Islet of Langerhans (tissue), 1 donor: ENCODE results near the gene NFIA.

Experiments used
- FAIRE-seq: peaks from one replicate; lab custom pipeline; 2011; peaks lifted over from hg19 to GRCh38; lab: Jason Lieb, UNC

NFIA gene

DNA sequence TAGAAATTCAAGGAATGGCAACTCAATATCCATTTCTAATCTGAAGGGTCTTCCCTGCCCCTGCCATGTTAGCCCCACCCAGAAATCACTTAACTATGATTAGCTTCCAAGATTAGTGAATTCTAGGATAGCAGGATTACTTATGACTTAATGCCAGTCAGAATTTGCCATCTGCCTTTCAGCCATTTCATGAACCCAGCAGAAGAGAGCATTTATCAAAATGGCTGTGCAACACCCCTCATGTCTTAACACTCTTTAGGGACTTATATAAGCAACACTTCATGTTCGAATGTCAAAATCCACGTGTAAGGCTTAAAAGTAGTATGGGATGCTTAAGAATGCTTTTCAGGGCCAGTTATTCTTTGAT lies 288.5 kb downstream of the NFIA start:
- no peak for FAIRE-seq

DNA sequence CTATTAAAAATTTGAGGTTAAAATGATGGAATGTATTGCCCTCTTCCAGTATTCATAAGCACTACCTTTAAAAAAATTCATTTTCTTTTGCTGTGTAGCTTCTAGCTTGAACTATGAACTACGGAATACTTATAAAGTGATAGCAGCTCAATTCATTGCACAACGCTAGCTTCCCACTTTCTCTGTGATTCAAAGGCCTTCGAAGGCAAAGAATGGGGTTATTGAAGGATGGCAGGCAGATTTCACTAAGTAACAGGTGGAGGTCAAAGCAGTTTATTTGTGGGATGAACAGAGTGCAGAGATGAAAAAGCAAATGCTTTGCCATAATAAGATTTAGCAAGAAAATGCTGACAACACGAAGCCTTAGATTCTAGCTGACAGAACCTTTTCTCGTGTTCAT lies 290.6 kb downstream of the NFIA start:
- no peak for FAIRE-seq

DNA sequence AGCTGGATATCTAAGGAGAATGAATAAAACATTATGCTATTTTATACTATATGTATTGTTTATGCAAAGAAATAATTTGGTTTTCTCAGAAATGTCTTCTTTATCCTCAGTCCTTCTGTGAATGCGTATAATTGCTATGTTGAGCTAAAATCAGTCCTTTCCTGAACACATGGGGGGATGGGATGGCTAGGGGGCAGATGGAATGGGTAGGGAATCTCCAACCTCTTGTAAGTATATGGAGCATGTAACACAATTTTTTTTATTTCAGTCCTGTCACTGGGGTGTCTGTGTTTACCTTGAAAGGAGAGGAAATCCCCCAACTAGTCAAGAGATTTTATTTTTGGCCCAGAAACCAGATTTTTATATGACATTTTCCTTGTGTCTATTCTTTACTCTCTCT lies 291.8 kb downstream of the NFIA start:
- no peak for FAIRE-seq

DNA sequence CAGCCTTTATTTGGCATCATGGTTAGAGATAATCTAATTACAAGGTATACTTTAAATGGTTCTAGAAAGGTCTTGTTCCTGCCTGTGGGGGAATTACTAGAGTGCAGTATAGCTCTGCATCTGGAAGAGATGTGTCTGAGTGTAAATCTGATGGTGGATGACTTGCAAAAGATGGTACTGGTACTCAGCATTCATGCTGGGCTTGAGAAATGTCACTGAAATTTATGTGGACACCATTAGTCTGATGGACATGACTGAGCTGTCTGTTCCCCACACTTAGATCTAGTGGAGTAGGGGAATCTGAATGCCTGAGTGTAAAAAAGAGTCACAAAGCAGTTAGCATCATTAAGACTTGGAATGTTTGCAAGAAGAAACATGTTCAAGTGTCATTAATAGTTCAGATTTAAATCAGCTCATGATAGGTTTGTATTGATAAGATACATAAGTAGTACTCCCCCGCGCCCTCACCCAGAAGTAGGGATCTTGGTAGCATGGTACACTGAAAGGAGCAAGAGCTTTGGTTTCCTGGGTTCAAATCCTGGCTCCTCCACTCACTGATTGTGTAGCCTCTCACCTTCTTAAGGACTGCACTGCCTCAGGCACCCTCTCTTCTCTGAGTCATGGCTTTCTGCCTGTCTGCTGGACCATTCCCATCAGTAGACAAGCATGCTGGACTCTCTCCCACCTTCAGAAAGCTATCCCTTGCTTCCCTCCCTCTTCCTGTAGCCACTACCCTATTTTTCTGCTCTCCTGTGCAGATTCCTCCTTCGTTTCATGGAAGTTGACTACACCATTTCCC lies 292.9 kb downstream of the NFIA start:
- FAIRE-seq, result no peak

DNA sequence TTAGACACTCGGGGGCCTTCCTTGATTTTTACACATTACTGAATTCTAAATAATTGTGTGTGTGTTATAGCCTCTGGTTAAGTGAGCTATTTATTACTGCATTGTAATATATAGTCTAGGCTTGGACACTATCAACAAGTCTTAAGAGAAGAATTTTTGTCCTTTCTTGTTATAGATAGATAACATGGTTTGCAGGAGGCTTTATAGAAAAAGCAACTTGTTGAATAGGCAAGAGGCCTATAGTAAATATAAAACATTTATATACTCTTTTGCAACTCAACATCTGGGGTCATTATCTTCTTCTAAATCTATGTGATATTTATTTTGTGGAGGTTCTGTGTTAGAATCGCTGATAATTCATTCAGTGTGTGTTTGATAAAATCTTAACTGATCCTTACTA lies 293.8 kb downstream of the NFIA start:
- no peak for FAIRE-seq

DNA sequence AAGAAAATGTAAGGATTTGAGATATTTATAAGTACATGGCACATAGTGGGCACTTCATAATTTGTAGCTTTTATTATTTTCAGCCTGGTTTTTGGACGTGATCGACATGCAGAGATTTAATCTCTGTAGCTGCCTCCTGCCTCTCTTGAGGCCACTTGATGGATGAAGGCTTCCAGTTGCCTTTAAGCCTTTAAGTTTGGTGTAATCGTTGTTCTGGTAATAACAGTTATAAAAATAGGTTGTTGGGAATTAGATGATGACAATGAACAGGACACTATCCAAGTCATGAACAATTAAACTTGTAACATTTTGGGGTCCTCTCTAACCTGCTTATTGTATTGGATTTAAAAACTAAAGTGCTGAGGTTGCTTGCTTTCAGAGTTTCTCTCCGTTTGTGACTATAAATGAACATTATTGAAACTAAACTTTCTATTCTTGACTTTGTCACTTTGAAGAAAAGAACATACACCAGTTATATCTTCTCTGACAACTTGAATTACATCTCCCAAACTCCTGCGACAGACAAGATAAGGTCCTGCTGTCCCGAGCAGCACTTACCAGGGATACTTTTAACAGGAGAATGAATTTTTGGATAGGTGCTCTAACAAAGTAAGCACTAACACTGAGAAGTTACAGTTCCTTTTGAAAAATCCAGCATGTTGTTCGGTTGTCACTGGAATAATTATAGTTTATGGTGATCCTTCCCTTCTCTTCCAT lies 295.0 kb downstream of the NFIA start:
- no peak for FAIRE-seq

DNA sequence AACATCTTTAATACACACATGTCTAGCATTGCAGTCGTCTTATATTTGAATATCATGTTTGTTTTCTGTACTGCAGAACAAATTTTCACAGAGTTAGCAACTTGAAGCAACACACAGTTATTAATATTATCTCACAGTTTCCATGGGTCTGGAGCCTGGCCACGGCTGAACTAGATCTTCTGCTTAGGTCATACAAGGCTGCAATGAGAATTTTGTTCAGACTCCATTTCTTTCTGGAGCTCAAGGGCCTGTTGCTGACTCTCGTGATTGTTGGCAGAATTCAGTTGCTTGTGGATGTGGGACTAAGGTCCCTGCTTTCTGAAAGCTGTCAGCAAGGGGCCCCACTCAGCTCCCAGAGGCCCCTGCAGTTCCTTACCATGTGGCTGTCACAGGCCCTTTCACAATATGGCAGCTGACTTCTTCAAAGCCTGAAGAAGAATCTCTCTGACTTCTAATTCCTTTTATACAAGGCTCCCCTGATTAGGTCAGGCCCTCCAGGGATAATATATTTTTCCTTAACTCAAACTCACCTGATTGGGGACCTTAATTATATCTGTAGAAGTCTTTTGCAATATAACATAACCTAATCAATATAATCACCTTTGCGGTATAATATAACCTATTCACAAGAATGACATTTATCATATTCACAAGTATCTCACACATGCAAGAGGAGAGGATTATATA lies 296.3 kb downstream of the NFIA start:
- no peak for FAIRE-seq

DNA sequence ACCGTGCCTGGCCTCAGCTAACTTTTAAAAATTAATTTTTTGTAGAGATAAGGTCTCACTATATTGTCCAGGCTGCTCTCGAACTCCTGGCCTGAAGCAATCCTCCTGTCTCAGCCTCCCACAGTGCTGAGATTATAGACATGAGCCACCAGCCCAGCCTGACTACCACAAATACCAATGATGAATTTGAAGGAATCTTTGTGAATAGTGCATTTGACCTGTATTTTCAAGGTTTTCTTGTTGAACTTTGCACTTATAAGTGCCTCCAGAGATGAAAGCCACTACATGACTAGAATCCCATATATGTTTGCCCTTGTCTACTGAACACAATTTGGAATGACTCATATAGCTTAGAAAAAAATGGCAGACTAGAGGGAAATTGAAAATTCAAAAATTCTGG lies 297.3 kb downstream of the NFIA start:
- FAIRE-seq, result no peak

DNA sequence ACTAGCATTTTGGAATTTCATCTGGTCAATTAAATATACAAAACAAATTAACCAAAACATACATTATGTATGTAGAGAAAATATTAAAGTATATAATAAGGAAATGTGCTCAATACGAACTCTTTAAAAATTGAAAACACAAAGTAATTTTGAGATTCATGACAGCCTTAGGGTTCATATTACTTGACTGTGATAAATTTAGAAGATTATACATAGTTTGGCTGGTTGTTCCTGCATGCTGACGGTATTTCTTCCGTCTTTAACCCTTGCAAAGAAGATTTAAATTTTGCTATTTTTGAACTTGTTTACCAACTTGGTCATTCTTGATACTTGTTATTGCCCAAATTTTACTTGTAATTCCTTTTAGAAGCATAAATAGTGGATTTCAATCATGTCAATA lies 298.2 kb downstream of the NFIA start:
- no peak for FAIRE-seq

DNA sequence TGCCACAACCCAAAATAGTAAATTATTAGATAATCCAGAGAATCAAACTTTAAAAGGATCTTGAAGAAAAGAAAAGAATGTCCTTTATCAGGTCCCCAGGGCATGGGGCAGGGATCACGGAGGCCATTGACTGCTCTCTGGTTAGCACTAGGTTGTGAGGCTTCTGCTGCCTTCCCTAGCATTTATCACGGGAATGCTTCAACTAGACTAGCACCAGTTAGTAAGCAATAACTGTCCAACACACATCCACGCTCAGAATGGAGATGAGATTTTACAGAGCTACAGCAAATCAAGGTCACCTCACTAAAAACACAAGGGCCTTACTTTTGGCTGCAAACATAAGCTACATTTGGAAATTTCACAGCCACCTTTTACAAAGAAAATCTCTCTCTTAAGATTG lies 304.0 kb downstream of the NFIA start:
- no peak for FAIRE-seq

DNA sequence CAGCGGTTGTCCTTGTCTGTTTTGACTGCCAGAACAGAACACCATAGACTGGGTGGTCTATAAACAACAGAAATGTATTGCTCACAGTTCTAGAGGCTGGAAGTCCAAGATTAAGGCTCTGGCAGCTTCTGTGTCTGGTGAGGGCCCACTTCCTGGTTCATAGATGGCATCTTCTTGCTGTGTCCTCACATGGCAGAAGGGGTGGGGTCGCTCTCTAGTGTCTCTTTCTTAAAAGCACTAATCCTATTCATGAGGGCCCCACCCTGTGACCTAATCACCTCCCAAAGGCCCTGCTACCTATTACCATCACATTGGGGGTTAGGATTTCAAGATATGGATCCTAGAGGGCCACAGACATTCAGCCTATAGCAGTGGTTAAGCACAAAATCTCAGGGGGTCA lies 304.4 kb downstream of the NFIA start:
- FAIRE-seq, result no peak

DNA sequence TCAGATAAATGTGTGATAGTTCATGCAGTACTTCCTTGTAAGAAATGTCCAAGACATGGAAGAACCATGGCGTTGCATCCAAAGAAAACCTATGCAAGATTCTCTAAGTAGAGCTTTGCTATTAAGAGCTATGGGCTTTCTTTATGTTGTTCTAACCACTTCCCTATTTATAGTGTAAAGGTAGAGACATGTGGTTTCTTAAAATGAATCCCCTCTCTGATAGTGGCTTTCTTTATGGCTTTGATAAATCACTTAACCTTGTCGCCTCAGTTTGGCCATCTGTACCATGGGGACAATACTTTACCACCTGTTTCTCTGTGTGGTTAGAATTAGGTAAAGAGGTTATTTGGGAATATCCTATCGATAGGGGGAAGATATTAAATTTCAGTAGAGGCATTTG lies 305.5 kb downstream of the NFIA start:
- FAIRE-seq, result no peak

DNA sequence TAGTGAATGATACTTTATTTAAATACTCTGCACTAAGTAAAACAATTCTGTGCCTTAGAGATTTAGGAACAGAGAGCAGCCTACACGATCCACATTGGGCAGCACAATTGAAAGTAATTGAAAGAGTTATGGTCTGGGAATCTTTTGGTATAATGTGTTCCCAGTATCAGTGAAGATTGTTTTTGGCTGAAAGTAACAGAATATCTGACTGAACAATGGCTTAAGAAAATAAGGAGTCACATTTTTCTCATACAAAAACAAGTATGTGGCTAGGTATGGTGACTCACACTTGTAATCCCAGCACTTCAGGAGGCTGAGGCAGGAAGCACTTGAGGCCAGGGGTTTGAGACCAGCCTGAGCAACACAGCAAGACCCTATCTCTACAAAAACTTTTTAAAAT lies 306.2 kb downstream of the NFIA start:
- no peak for FAIRE-seq

DNA sequence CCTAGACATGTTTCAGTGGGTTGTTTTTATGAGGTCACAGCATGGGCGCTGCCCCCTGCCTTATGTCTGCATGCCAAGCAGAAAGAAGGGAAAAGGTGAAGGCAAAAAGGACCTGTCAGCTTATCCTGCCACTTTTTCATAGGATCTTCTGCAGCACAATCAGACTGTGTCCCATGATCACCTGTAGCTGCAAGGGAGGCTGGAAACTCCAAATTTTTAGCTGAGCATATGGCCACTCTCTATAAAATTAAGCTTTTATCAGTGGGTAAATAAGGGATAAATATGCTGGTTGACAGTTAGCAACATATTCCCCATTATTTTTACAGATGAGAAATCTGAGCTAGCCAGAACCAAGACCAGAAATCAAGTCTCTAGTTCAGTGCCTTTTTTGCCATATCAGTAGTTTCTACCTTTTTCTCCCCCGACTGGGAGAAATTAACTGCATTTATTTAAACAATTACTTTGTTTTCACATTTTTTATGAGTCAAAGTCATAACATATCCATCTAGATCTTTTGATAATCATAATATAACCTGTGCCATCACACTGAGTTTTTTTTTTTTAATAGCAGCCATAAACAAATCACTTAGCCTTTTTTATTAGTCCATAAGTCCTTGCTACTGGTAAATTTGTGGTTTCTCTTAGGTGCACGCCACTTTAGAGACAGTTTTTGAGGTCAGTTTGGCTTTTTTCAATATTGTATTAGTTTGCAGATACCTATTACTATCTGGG lies 307.0 kb downstream of the NFIA start:
- FAIRE-seq, result no peak

DNA sequence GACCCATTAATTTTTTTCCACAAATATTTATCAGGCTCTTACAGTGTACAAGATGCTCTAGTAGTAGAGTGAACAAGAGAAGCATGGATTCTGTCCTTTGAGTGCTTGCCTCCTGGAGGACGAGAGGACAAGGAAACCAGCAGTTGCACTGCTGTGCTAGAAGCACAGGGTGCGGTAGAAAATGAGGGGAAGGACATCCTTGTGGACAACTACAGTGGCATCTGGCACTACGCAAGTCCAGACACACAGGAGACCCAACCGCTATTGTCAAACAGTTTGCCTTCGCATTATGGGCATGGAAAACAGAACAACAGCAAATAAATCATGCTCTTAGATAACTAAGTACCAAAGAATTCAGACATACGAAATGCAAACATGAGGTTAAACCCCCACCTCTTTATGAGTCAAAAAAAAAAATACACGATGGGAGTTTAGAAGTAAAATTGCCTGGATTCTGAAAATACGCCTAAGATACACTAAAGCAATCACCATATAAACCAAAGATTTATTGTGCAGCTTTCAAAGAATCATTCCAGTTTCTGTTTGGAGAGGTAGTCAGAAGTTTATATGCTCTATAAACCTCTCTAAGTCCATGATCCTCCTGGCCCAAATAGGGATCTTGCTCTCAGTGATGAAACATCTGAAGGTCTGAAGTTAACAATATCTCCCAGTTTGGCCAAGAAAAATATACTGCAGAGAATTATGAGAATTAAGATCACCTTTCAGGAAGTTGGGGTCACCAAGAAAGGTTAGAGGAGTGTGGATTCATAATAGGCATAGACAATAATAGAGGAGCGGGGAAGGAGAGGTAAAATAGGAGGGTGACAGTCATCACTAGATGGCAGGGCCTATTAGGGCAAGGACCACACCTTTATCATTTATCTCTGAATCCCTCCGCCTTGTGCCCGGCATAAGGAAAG lies 307.8 kb downstream of the NFIA start:
- no peak for FAIRE-seq

DNA sequence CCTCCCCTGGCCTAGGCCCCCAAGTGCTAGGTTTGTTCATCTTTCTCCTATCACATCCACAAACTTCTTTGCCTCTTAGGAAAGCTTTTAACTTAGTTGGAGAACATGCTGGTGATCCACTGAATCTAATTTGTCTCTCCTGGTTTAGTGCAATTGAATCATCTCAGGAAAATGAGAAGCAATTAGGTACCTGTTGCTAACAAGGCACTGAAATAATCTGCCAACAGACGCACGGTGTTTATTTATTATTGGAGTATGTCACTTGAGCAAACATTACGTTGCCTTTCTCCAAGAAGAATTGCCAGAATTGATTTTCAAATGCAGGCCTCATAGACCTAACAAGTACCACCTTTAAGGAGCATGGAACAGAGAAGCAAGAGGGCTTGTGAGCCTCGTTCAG lies 309.4 kb downstream of the NFIA start:
- FAIRE-seq, result no peak

DNA sequence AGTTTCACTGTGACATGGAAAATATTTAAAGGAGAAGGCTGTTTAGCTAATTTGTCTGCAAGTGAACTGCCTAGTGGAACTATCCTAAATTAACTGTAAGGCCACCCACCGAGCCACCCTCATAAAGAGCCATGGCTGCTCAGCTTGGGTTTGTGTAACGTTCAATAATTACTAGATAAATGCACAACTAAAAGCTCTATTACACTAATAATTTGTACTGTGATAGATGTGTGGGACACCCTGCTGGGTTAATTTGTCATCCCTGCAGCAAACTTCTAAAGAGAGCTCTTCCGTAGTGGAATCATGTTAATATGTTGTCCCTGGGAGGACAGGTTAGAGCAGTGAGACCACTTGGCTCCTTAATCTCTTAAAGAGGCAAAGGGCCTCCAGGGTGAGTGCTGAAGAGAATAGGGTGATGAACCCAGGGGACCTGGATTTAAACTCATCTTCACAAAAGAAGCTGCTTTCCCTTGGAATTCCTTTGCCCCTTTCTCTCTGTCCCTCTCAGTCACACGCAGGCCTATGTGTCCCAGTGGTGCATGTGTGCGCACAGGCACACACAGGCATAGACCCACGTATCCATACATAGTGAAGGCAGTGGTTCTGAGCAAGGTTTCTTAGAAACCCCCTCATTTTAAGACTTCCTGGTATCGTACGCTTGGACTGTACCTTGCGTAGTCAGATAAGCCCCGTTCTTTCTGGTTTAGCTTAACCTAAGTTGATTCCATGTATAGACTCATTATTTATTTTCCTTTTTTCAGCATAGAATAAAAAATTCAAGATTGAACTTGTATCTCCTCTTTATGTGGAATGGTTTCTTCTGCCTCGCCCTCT lies 310.3 kb downstream of the NFIA start:
- no peak for FAIRE-seq

DNA sequence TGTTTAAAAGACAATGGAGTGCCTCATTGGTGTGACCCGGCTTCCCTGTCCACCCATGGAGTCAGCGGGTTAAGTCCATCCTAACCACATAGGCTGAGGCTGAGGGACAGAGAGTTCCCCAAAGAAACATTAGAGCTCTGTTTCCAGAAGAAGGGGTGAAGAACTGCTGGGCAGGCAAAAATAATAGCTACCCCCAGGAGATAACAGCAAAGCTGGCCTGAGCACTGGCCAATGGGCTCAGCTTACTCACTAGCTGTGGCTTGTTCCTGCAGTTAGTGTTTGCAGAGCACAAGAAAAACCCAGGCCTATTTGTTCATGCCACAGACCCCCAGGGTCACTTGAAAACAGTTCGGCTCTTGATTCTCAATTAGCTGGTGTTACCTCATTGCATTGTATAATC lies 311.2 kb downstream of the NFIA start:
- no peak for FAIRE-seq

DNA sequence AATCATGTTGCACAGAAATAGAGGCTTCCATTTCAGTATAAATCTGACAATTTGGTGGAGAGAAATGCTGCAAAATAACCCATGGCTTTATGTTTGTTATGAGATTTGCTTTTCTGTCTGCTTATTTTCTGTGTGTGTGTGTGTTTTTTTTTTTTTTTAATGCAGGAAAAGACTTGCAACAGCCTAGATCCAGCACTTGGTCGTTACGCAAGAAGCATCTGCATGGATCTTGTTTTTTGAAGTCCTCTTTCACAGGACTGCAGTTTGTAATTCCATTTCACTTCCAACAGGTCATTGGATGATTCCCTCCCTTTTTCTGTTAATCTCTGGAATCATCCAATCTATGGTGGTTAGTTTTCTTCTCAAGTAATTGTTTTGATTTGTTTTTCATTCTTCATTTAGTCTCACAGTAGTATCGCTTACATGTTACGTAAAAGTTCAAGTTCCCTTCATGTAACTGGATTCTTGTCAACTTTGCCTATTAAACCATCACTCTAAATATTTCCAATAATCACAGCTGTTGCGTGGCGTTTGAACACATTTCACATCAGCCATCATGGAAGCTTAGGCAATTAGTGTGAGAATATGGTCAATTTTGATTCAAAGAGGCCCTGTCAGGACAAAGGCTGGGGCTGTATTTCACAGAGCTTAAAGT lies 312.9 kb downstream of the NFIA start:
- no peak for FAIRE-seq

DNA sequence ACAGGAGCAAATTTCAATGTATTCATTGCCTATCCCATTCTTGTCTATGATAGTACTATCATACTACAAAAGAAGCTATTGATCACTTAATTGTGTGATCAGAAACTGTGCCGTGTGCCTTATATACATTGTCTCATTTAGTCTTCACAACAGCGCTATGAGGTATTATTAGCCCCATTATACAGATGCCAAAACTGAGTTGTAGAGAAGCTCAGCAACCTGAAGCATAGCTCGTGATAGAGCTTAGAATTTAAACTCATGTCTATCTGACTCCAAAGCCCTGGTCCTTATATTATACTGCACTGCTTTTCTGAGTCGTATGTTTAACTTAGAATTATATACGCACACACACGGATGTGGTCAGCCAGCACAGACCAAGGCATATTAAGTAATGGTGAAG lies 315.1 kb downstream of the NFIA start:
- FAIRE-seq, result no peak
